GM19467 (cell line): ENCODE measurements around the gene NUDT11.
"Not testable (repeated sequence)": the region's sequence is repeated elsewhere in the genome, so short reads cannot be mapped to it uniquely, and the experiment has no call there.

Experiments
- ATAC-seq: cut with Tn5 transposase; IDR thresholded peaks from one replicate; pipeline ENCODE4 v1.9.1; 2021; ENCODE audit warnings: mild to moderate bottlenecking, moderate library complexity; ENCODE audit not compliant: unreplicated experiment

NUDT11 gene

DNA sequence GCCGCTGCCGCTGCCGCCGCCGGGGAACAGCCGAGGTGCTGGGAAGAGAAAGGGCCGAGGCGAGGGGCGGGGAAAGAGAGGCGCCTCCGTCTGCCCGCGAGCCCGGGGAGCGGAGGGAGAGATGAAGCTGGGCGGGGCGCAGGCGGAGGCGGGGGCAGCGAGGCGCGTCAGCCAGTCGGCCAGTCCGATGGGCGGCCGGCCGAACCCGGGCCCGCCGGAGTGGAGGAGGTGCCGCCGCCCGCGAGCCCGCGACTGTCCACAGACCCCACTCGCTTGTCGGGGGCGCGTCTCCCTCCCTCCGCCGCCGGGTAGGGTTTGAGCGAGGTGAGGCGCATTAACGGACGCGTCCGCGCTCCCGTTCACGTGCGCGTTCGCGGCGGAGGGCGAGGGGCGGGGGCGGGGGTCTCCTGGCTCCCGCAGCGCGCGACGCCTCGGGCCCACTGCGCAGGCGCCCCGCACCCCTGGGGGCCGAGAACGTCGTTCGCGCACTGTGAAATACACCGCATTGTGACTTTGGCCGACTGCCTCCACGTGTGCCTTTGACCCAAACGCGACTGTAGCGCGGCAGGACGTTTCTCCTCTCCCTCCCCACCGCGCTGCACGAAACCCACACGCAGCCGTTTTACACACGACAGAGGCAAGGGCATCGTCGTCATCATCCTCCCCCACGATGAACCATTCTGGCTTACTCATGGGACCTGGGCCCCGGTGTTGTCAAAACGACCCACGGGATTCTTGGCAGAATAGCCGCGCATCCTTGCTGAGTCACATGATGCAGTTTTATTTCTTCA lies at the start of gene NUDT11:
TSS of gene NUDT11 (minus strand) at position 92 of the 791 bp plus-strand sequence. CDS start 148 bp downstream, outside the sequence.
- peak; percentile 54 for ATAC-seq

- no peak for ATAC-seq
Measured at GRCh38 chrX:51520393-51520792, 24.0 kb upstream of the NUDT11 start.

DNA sequence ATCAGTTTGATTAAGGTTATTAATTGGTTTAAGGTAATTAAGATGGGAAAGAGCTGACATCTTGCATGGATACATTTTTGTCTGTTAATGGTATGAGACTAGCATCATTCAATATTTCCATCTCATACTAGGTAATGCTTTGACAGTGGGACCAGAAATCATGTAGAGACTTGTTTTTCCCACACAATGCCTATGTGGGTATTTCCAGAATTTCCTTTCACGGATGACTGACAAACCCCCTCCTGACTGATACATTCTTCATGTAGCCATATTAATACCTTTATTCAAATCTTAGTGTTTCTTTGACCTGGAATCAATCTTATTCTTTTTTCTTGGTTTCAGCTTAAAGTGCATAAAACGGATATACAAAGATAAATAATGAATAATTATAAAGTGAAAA lies 22.7 kb upstream of the NUDT11 start:
- not testable (repeated sequence) for ATAC-seq

DNA sequence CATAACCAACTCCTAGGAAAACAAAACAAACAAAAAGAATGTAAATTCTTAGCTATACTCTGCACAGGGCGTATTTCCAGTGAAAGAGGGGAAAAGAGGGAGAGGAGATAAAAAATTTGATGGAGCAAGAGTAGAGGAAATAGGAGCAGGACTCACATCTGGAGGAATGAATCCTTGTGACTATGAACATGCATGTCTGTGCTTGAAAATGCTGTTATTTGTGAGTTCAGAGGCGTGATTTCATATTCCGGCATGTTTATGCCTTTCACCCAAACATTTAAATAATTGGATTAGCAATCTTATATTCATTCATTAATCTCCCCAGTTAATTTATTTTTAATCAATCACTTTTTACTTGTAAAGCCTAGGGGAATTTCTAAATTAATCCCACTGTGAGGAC lies 11.2 kb upstream of the NUDT11 start:
- ATAC-seq, result no peak

DNA sequence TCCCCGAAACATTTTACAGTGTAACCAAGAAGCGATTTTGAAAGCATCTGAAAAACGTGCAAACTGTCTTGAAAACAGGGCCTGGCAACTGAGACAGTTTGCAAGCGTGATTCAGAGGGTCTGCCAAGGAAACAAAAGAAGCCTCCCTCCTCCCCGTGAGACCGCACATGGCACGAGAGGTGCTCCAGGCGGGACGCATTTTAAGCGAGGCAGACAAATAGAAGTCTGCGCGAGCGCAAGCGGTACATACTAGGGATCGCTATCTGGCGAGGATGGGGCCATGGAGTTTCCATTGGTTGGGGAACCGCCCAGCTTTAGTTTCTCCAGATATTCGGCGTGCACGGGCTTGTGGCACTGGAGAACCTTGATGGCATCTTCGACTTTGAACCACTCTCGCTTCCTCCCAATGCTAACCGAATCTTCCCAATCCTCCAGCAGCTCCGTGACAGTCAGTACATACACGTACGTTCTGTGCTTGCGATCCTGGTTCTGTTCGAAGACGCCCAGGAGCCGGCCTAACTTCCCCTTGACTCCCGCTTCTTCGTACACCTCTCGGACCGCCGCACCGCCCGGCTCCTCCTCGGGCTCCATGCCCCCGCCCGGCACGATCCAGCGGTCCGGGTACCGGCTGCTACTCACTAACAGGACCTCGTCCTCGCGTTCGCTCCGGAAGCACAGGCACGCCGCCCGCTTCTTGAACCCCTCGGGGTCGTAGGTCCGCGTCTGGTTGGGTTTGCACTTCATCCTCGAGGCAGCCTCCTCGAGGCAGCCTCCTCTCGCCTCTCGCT lies 497 bp downstream of the NUDT11 start:
- peak; percentile 23 for ATAC-seq

DNA sequence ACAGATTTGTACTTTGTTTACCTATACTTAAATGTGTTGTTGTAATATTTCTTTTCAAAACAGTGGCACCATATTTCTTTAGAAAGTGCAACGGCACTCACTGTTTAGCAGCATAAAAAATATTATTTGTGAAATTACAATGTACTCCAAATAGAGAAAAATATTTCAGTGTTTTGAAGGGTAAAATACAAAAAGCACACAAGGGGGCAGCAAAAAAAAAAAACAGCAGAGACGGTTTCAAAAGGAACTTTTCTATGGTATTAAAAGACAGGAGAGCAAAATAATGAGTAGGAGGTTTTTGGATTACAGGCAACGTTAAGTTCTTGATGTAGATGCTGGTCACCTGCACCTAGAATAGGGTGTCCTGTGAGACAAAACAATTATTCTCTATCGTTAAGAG lies 2.0 kb downstream of the NUDT11 start:
- ATAC-seq, result no peak

DNA sequence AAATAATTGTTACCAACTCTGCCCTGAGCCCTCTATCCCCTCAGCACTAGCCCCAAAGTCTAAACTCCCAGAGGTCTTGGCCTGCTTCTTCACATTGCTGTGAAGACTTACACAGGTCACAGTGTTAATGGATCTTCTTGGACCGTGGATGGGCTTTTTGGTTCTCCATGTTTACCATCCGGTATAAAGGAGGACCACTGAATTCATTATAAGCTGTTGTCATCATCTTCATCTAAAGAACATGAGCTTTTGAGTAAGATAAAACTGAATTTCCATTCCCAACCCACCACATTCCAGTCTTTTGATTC lies 8.5 kb downstream of the NUDT11 start:
- ATAC-seq, result peak; percentile 12

DNA sequence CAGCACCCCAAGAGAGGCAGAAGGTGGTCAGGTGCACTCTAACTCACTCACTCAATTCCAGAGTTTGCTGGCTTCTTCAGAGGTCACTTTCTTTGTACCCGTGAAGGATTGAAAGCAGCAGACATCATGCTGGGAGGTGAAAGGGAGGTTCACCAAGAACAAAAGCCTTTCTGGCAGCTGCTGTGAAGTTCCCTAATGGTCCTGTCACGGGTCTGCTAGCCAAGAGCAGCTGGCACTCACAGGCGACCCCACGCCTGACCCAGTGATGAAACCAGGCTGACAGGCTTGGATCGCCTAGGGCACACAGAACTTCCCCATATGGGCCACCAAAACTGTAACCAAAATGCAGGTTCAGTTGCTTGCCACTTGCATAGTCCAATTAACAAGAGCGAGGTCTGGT lies 11.8 kb downstream of the NUDT11 start:
- ATAC-seq, result no peak

GRCh38 chrX:51482411-51482810 lies 14.0 kb downstream of the NUDT11 start:
- not testable (repeated sequence) for ATAC-seq

- ATAC-seq, result no peak
Measured at GRCh38 chrX:51476930-51477329, 19.5 kb downstream of the NUDT11 start.

DNA sequence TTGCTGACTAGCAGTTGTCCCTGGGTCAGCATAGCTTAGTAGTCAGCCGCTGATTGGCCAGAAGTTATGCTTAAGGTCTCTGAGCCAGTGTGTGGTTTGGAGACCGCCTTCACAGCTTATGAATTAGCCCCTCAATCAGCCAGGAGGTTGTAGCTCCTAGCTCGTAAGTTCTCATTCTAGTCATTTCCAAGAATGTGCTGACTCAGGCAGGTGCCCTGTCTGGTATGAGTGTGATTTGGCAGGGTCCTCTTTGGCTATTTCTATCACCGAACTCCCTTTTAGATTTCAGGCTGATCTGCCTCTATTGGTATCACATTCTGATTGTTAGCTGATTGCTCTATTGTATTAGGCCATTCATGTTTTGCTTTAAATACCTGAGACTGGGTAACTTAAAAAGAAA lies 33.1 kb downstream of the NUDT11 start:
- ATAC-seq, result no peak

GRCh38 chrX:51461053-51462044 lies 35.0 kb downstream of the NUDT11 start:
- ATAC-seq, result no peak

DNA sequence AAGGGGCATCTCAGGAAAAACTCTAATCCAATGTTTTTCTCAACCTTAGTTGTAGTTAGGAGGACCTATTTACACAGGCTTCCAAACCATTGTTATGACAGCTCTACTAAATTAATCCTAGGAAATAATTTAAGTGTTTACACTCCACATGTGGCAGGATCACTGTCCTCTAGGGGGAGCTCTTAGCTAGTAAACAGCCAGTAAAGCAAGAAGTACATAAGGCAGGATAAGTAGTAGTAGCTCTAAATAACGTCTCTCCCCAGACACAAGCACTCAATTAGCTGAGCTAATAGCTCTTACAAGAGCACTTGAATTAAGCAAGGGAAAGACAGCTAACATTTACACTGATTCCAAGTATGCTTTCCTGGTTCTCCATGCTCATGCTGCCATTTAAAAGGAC lies 37.3 kb downstream of the NUDT11 start:
- no peak for ATAC-seq

GRCh38 chrX:51456814-51457213 lies 39.6 kb downstream of the NUDT11 start:
- ATAC-seq, result no peak

GRCh38 chrX:51456246-51456645 lies 40.1 kb downstream of the NUDT11 start:
- ATAC-seq, result no peak

GRCh38 chrX:51440365-51440764 lies 56.0 kb downstream of the NUDT11 start:
- no peak for ATAC-seq
